Measurements from ENCODE around the gene SLC32A1. TPM values are rescaled to one million over a fixed set of nuclear protein-coding genes. Genes with fewer than 3 reads are reported as not detected.

SLC32A1 gene
- polyA plus RNA-seq, 1 donor: 1.6 TPM

GRCh38 chr20:38752029-38752428 lies 27.7 kb downstream of the SLC32A1 start:
- DNase-seq: no peak

GRCh38 chr20:38754924-38755323 lies 30.6 kb downstream of the SLC32A1 start:
- DNase-seq: no peak

GRCh38 chr20:38755324-38755910 lies 31.1 kb downstream of the SLC32A1 start:
- no peak for DNase-seq

DNA sequence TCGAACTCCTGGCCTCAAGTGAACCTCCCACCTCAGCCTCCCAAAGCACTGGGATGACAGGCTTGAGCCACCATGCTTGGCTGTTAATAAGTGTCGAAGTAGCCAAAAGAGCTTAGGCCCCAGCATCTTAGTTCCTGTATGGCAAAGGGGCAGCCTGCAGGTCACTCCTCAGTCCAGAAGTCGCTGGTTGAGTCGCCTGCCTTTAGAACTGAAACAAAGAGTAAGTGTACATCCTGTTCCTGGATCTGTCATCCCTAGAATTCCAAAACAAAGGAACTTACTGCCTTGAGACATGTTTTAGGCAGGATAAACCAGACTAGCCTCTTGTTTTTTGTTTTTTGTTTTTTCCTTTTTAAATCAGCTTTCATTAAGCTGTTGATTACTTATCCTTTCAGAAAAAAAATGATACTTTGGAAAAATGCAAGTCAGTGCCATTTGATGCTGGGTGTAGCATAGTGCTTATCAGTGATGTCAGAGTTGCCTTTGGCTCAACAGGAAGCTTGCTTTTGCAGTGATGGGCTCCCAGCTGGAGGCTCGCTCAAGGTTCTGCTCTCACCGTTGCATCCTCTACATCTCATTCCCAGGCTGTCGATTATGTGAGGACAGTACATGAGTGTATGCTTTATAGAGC lies 33.0 kb downstream of the SLC32A1 start:
- no peak for DNase-seq

DNA sequence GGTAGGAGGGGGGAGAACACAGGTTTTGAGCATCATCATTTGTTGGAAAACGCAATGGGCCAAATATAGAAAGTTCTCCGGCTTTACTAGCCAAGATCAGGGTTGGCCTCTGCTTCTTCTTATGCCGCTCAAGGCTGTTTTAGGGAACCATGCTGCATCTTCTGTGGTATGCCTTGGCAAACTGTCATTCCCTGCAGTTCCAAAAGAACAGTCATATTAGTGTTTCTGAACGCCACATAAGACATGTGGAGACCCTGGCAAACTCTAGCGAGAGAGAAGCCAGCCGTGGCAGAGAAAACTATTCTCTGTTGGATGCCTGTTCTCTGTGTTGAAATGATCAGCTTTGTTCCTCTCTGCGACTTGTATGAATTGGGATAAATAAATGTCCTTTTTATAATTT lies 34.8 kb downstream of the SLC32A1 start:
- no peak for DNase-seq

- no peak for DNase-seq
Observed at GRCh38 chr20:38760978-38761377, 36.7 kb downstream of the SLC32A1 start.

- no peak for DNase-seq
Observed at GRCh38 chr20:38762174-38762573, 37.9 kb downstream of the SLC32A1 start.

DNA sequence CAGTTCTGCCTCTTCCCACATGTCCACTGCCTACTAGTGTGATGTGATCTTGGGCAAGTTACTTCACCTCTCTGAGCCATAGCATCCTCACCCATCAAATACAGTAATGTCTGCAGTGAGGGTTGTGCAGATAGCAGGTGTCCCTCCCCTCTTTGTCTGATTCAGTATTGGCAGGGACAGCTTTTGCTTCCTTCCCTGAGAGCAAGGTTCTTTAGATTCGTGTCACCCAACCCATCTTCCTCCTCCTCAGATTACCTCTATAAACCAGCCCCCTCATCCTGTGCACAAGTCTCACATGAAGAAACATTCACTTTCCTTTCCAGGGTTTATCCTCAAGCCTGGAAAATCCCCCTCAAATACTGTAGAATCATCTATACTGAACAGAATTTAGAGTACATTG lies 39.3 kb downstream of the SLC32A1 start:
- DNase-seq: no peak

GRCh38 chr20:38764567-38765318 lies 40.5 kb downstream of the SLC32A1 start:
- DNase-seq: no peak

DNA sequence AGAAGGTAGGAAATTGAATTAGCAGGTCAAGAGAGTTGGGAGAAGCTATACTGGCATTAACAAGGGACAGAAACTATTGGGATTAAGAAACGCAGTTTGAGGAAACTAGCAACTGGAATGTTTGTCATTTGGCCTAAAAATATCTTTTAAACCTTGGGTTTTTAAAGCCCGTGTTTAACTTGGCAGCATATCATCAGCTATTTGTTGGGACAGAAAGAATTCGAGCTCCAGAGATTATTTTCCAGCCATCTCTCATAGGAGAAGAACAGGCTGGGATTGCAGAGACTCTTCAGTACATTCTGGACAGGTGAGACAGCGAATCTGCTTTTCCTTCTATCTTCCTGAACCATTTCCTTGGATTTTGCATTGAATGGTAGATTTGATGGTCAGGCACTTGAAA lies 41.8 kb downstream of the SLC32A1 start:
- no peak for DNase-seq

DNA sequence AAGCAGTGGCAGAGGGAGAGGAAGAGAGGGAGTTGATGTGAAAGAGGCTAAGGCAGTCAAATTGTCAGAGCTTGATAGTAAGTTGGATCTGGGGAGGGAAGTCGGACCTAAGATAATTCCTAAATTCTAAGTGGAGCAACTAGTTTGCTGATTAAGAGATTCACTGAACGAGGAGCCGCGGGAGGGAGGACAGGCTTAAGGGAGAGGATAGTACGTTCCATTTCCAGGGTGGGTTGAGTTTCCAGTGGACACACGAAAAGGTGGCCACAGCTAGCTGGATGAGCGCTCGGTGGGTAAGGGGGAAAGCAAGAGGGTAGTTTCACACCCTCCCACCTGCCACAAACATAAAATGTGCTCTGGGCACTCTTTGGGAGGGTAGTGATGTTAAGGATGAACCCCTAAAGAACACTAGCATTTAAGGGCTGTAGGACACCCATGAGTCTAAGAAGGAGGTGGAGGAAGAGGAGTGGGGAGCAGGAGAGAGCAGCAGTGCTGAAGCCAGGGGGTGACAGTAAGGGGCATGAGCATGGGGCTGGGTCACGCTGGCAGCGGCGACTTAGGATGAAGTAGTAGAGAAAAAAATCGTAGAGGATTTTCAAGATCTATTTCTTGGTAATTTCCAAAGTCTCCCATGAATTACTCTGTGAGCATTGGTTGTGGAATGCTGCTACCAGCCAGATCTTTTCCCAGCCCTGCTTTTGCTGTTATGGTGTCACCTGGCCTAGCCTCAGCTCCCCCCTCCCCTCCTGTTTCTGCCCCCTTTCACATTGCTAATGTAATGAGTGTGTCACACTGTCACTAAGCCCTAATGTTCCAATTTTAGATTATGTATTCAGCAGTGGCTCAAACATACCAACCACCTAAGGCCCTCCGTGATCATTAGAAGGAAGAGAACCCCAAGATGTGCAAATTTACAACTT lies 45.4 kb downstream of the SLC32A1 start:
- DNase-seq: no peak

DNA sequence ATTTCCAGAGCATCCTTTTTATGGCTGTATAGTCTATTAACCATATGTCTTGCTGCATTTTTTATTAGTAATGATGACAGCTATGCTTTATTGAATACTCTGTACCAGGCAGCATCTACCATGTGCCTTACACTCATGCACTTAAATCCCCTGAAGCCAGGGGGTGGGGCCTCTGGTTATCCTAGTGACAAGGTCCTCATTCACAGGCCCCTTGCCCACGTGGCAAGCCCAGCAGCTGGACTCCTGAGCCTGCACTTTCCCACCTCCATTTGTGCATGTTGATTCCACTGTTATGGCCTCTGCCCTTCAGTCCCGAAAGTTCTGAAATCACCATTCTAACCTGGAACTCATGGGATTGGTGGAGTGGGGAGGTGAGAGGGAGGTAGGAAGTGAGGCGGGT lies 46.3 kb downstream of the SLC32A1 start:
- DNase-seq: no peak

DNA sequence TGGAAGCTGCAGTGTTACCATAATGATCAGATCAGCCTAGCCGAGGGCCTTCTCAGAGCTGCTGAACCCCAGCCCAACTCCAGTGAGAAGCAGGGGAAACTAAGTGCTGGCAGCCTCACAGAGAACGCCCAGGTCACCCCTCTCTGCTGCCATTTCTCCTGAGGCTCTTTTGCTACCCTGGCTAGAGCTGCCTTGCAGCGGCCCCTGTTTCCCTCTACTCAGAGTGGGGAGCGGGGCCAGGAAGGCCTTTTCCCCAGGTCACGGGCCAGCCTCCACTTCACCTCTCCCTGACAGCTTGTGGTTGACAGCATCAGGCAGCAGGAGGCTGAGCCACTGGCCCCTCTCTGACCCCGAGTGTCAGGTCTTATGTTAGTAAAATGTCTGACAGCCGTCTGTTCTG lies 46.7 kb downstream of the SLC32A1 start:
- DNase-seq: no peak

- DNase-seq: no peak
Observed at GRCh38 chr20:38771621-38772020, 47.3 kb downstream of the SLC32A1 start.

DNA sequence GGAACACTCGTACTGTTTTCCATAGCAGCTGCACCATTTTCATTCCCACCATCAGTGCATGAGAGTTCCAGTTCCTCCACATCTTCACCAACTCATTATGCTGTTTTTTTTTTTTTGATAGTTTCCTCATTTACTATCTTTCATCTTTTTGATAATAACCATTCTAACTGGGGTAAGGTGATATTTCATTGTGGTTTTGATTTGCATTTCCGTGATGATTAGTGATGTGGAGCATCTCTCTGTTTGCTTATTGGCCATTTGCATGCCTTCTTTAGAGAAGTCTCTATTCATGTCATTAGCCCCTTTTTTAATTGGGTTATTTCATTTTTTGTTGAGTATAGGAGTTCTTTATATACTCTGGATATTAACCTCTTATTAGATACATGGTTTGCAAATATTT lies 49.9 kb downstream of the SLC32A1 start:
- no peak for DNase-seq

DNA sequence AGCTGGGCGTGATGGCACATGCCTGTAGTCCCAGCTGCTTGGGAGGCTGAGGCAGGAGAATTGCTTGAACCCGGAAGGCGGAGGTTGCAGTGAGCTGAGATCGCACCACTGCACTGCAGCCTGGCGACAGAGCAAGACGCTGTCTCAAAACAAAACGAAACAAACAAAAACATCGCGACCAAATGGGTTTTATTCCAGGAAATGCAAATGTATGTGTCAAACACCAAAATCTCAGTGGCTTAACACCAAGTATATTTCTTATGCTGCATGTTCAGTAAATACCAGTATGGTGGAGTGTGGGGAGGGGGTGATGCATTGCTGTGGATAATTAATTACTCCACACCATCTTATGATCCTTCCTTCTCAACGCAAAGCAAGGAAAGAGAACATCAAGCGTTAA lies 52.1 kb downstream of the SLC32A1 start:
- DNase-seq: no peak

Other genes starting within 250 kb of the SLC32A1 start
- not detected for gene ADIG, start 143.3 kb upstream of the SLC32A1 start, polyA plus RNA-seq (ENCODE audit: insufficient read length)
- 1.2 TPM for gene ARHGAP40, start 122.7 kb upstream of the SLC32A1 start, polyA plus RNA-seq (ENCODE audit: insufficient read length)
- 10.6 TPM for gene ACTR5, start 24.0 kb downstream of the SLC32A1 start, polyA plus RNA-seq (ENCODE audit: insufficient read length)
- gene PPP1R16B, start 81.2 kb downstream of the SLC32A1 start, polyA plus RNA-seq (ENCODE audit: insufficient read length): 6.9 TPM
- gene FAM83D, start 201.9 kb downstream of the SLC32A1 start, polyA plus RNA-seq (ENCODE audit: insufficient read length): 20.0 TPM
- gene DHX35, start 237.9 kb downstream of the SLC32A1 start, polyA plus RNA-seq (ENCODE audit: insufficient read length): 19.9 TPM